HepG2 (cell line): ENCODE data around the gene ELOVL2.

Source experiments
- IRX3 ChIP-seq: sonication (generic); formaldehyde crosslinking; IDR thresholded peaks from 2 replicates; pipeline ENCODE4 v1.8.1; 2023; ENCODE audit warnings: mild to moderate bottlenecking, low read depth, missing genetic modification reagents, borderline replicate concordance
- KLF11 ChIP-seq: IDR thresholded peaks from 2 replicates; pipeline ENCODE4 v1.6.1; 2016; ENCODE audit warnings: missing compliant biosample characterization
- MBD4 ChIP-seq: IDR thresholded peaks from 2 replicates; pipeline ENCODE4 v1.6.1; 2012; ENCODE audit warnings: low read length, inconsistent platforms, borderline replicate concordance
- MIER3 ChIP-seq: IDR thresholded peaks from 2 replicates; pipeline ENCODE4 v1.6.1; 2016; ENCODE audit warnings: missing compliant biosample characterization, borderline replicate concordance
- MTF2 ChIP-seq: sonication (generic); formaldehyde crosslinking; IDR thresholded peaks from 2 replicates; pipeline ENCODE4 v1.5.0; 2020; ENCODE audit warnings: missing genetic modification reagents, borderline replicate concordance
- SMC3 ChIP-seq: IDR thresholded peaks from 2 replicates; pipeline ENCODE4 v1.6.1; 2011; ENCODE audit warnings: low read length, improper control_type of control experiment
- ZKSCAN8 ChIP-seq: IDR thresholded peaks from 2 replicates; pipeline ENCODE4 v1.6.1; 2016; ENCODE audit warnings: borderline replicate concordance, missing genetic modification reagents, missing compliant biosample characterization
- TF ChIP-seq, protein P1 (sequence below): sonication (generic); formaldehyde crosslinking; IDR thresholded peaks from 2 replicates; pipeline ENCODE4 v1.4.0; 2020; ENCODE audit warnings: missing genetic modification reagents
- TF ChIP-seq, protein P2 (sequence below): sonication (generic); formaldehyde crosslinking; IDR thresholded peaks from 2 replicates; pipeline ENCODE4 v1.5.0; 2020; ENCODE audit warnings: mild to moderate bottlenecking, missing genetic modification reagents, moderate library complexity
- TF ChIP-seq, protein P3 (sequence below): sonication (generic); formaldehyde crosslinking; IDR thresholded peaks from 2 replicates; pipeline ENCODE4 v1.5.1; 2020; ENCODE audit warnings: missing genetic modification reagents, mild to moderate bottlenecking, borderline replicate concordance
- TF ChIP-seq, protein P4 (sequence below): sonication (generic); formaldehyde crosslinking; IDR thresholded peaks from 2 replicates; pipeline ENCODE4 v1.9.0; 2022; ENCODE audit warnings: low read depth, missing genetic modification reagents

DNA sequence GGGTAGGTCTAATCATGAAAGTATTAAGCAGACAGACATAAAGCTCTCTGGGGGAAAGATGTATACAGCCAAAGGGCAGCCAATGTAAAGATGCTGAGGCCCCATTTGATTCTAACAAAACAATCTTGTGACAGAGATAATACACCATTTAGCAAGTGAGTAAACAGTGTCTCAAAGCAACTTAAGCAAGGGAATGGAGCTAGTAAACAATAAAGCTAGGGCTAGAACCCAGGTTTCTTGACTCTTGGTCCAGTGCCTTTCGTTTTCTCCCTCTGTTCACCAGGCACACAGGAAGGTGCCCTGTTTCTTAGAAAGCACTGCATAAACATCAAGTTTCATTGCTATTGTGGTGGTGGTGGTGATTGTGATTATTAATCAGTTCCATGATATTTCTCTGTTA lies 5.1 kb downstream of the ELOVL2 start:
- TF ChIP-seq SMC3, result no peak
- TF ChIP-seq, protein P1, sequence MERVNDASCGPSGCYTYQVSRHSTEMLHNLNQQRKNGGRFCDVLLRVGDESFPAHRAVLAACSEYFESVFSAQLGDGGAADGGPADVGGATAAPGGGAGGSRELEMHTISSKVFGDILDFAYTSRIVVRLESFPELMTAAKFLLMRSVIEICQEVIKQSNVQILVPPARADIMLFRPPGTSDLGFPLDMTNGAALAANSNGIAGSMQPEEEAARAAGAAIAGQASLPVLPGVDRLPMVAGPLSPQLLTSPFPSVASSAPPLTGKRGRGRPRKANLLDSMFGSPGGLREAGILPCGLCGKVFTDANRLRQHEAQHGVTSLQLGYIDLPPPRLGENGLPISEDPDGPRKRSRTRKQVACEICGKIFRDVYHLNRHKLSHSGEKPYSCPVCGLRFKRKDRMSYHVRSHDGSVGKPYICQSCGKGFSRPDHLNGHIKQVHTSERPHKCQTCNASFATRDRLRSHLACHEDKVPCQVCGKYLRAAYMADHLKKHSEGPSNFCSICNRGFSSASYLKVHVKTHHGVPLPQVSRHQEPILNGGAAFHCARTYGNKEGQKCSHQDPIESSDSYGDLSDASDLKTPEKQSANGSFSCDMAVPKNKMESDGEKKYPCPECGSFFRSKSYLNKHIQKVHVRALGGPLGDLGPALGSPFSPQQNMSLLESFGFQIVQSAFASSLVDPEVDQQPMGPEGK (CRISPR knock-in tag), result 0 out of 2 replicates have a peak, but pooled peaks have one; percentile 16
- no peak for TF ChIP-seq MTF2 (CRISPR knock-in tag)
- TF ChIP-seq IRX3 (CRISPR knock-in tag), result no peak
- TF ChIP-seq MBD4, result no peak
- TF ChIP-seq, protein P2, sequence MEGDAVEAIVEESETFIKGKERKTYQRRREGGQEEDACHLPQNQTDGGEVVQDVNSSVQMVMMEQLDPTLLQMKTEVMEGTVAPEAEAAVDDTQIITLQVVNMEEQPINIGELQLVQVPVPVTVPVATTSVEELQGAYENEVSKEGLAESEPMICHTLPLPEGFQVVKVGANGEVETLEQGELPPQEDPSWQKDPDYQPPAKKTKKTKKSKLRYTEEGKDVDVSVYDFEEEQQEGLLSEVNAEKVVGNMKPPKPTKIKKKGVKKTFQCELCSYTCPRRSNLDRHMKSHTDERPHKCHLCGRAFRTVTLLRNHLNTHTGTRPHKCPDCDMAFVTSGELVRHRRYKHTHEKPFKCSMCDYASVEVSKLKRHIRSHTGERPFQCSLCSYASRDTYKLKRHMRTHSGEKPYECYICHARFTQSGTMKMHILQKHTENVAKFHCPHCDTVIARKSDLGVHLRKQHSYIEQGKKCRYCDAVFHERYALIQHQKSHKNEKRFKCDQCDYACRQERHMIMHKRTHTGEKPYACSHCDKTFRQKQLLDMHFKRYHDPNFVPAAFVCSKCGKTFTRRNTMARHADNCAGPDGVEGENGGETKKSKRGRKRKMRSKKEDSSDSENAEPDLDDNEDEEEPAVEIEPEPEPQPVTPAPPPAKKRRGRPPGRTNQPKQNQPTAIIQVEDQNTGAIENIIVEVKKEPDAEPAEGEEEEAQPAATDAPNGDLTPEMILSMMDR (CRISPR knock-in tag), result no peak
- TF ChIP-seq, protein P3, sequence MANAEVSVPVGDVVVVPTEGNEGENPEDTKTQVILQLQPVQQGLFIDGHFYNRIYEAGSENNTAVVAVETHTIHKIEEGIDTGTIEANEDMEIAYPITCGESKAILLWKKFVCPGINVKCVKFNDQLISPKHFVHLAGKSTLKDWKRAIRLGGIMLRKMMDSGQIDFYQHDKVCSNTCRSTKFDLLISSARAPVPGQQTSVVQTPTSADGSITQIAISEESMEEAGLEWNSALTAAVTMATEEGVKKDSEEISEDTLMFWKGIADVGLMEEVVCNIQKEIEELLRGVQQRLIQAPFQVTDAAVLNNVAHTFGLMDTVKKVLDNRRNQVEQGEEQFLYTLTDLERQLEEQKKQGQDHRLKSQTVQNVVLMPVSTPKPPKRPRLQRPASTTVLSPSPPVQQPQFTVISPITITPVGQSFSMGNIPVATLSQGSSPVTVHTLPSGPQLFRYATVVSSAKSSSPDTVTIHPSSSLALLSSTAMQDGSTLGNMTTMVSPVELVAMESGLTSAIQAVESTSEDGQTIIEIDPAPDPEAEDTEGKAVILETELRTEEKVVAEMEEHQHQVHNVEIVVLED (CRISPR knock-in tag), result no peak
- TF ChIP-seq MIER3 (CRISPR knock-in tag), result no peak
- no peak for TF ChIP-seq KLF11 (CRISPR knock-in tag)
- TF ChIP-seq ZKSCAN8 (CRISPR knock-in tag), result no peak
- TF ChIP-seq, protein P4, sequence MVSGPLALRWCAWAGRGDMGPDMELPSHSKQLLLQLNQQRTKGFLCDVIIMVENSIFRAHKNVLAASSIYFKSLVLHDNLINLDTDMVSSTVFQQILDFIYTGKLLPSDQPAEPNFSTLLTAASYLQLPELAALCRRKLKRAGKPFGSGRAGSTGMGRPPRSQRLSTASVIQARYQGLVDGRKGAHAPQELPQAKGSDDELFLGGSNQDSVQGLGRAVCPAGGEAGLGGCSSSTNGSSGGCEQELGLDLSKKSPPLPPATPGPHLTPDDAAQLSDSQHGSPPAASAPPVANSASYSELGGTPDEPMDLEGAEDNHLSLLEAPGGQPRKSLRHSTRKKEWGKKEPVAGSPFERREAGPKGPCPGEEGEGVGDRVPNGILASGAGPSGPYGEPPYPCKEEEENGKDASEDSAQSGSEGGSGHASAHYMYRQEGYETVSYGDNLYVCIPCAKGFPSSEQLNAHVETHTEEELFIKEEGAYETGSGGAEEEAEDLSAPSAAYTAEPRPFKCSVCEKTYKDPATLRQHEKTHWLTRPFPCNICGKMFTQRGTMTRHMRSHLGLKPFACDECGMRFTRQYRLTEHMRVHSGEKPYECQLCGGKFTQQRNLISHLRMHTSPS (CRISPR knock-in tag), result no peak
